WTC11 (cell line): ENCODE data around the gene PROK2.

Experiments used
- ZNF263 ChIP-seq: sonication (generic); formaldehyde crosslinking; IDR thresholded peaks from 2 replicates; pipeline ENCODE4 v1.8.1; 2022; ENCODE audit warnings: low read depth, mild to moderate bottlenecking, moderate library complexity, missing genetic modification reagents
- TF ChIP-seq, protein P1 (sequence below): fragments of 200-600 bp; IDR thresholded peaks from 2 replicates; pipeline ENCODE4 v1.8.0; 2022; ENCODE audit warnings: antibody characterized with exemption
- TF ChIP-seq, protein P2 (sequence below): sonication (generic); formaldehyde crosslinking; IDR thresholded peaks from 2 replicates; pipeline ENCODE4 v1.8.1; 2023; ENCODE audit warnings: mild to moderate bottlenecking, missing genetic modification reagents, borderline replicate concordance

DNA sequence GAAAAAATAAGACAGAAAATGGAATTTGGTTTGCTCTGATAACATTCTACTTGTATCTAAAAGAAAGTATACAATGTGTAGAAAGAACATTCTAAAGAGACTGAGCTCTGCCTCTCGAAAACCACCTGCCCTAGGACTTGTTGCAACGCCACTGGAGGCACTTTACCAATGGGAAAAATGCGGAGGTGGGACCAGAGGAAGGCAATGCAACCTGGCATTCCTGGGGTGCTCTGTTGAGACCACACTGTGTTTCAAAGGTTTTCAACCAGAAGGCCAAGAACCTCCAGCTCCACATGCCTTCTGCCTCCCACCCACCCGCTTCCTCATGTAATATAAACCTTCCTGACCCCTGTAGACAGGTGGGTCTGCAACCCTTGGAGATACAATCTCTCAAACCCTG lies 4.5 kb downstream of the PROK2 start:
- TF ChIP-seq, protein P1, sequence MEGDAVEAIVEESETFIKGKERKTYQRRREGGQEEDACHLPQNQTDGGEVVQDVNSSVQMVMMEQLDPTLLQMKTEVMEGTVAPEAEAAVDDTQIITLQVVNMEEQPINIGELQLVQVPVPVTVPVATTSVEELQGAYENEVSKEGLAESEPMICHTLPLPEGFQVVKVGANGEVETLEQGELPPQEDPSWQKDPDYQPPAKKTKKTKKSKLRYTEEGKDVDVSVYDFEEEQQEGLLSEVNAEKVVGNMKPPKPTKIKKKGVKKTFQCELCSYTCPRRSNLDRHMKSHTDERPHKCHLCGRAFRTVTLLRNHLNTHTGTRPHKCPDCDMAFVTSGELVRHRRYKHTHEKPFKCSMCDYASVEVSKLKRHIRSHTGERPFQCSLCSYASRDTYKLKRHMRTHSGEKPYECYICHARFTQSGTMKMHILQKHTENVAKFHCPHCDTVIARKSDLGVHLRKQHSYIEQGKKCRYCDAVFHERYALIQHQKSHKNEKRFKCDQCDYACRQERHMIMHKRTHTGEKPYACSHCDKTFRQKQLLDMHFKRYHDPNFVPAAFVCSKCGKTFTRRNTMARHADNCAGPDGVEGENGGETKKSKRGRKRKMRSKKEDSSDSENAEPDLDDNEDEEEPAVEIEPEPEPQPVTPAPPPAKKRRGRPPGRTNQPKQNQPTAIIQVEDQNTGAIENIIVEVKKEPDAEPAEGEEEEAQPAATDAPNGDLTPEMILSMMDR: no peak
- no peak for TF ChIP-seq ZNF263 (CRISPR knock-in tag)
- TF ChIP-seq, protein P2, sequence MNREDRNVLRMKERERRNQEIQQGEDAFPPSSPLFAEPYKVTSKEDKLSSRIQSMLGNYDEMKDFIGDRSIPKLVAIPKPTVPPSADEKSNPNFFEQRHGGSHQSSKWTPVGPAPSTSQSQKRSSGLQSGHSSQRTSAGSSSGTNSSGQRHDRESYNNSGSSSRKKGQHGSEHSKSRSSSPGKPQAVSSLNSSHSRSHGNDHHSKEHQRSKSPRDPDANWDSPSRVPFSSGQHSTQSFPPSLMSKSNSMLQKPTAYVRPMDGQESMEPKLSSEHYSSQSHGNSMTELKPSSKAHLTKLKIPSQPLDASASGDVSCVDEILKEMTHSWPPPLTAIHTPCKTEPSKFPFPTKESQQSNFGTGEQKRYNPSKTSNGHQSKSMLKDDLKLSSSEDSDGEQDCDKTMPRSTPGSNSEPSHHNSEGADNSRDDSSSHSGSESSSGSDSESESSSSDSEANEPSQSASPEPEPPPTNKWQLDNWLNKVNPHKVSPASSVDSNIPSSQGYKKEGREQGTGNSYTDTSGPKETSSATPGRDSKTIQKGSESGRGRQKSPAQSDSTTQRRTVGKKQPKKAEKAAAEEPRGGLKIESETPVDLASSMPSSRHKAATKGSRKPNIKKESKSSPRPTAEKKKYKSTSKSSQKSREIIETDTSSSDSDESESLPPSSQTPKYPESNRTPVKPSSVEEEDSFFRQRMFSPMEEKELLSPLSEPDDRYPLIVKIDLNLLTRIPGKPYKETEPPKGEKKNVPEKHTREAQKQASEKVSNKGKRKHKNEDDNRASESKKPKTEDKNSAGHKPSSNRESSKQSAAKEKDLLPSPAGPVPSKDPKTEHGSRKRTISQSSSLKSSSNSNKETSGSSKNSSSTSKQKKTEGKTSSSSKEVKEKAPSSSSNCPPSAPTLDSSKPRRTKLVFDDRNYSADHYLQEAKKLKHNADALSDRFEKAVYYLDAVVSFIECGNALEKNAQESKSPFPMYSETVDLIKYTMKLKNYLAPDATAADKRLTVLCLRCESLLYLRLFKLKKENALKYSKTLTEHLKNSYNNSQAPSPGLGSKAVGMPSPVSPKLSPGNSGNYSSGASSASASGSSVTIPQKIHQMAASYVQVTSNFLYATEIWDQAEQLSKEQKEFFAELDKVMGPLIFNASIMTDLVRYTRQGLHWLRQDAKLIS: no peak
